Stimulated activated CD8-positive, alpha-beta memory T cell treated with anti-CD3 and anti-CD28 coated beads, Interleukin-15, amount 100 ng/mL, for 48 hours (primary cell): ENCODE results near the gene FAM13B.

Experiments
- DNase-seq, 2 donors: peaks; one replicate each; pipeline ENCODE4 v3.0.0-alpha.2; 2020; ENCODE audit warnings: low read depth in 2 of 2

The FAM13B gene

DNA sequence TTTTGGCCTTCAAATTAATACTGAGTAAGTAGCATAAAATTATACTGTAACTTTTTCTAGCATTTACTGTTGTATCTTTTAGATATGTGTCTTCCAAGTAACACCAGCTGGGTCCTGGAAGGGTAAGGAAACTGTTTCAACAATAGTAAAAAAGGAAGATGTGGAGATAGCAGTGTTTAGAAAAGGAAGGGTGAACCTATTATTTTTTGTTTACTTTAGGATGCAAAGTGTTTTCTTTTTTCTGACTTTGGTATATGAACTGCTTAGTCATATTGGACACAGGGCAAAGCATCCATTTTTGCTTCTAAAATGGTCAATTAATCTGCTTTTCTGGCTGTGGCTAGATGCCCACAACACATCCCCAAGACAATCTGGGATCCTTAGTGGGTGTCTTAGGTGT lies 138.3 kb downstream of the FAM13B start:
- no peak for DNase-seq

DNA sequence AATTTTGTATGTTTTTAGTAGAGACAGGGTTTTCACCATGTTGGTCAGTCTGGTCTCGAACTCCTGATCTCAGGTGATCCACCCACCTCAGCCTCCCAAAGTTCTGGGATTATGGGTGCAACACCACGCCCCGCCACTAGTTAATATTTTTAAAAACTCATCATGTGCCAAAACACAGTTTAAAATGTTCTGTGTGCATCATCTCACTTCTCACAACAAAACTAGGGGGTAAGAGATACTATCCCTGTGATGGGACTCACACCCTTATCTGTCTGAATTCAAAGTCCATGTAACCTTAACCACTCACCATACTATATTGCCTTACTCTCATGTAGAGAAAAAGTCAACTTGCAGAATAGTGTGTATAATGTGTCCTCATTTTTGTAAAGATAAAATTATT lies 141.0 kb downstream of the FAM13B start:
- DNase-seq: no peak

DNA sequence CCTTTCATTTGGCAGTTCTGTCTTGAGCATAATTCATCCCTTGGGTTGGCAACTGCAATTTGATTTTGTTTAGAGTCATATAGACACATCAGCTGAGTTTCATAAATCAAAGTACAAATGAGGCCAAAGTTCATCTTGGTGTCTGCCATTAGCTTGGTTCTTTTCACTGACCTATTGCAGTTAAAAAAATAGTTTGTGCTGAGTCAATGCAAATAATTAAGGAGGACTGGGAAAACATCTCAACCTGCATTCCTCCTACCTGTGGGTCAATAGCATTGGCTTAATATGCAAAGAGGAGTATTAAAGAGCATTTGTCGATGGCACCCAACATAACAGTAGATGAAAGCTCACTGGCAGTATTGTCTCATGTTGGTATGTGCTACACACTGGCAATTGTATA lies 142.0 kb downstream of the FAM13B start:
- no peak for DNase-seq

DNA sequence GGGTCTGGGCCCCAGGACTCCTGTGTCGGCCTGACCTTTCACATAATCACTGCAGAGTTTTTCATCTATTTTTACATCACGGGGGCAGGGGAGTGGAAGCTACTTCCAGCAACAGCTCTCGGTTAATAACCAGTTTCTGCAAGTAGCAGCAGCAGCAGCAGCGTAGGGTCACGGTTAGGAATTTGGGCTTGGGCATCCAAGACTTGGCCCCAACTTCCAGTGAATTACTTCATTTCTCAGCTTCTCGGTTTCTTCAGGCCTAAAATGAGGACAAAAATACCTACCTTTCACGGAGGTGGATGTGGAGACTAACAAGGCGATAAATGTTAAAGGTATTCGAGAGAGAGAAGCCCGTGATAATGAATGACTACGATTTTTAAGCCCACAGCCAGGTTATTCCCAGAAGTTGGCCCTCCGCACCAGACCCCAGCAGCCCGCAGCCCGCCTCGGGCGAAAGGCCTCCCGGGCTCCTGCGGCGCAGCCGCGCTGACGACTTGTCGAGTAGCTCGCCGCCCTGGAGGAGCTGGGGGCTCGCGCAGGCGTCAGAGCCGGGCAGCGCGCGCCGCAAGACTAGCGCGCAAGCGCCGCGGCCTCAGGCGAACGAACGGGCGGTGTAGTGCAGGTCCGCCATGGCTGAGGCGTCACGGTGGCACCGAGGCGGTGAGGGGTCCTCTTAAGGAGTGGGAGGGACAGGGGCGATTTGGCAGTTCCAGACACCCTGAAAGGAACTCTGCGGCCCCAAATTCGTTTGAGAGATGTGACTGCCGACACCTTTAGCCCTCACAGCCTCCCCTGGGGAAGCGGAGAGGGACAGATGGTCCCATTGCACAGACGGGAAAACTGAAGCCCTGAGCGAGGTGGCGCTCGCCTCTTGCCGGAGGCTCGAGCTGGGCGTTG lies 143.8 kb downstream of the FAM13B start, which contains the start of gene PKD2L2:
PKD2L2 (plus strand) TSS at position 595 of the 897 bp plus-strand sequence; CDS start at position 630, 35 bp downstream.
- peak; percentile 84 to 88 for DNase-seq

DNA sequence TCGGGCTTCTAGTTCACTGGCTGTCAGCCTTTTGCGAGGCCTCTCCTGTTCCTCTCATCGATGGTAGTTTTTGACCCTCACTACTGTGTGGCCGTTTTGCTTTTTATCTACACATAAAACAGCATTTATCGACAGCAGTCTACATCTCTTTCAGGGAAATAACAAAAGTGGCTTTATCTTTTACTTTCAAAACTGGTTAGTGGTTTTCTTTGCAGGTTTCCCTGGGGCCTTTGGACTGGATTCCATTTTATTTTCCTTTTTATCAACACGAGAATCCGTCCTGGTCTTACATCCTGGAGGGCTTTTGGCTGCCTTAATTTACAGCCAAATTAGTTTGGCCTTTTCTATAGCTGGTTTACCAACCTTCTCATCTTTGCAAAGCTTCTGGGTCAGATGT lies 144.4 kb downstream of the FAM13B start:
- no peak for DNase-seq
